GM12801 (cell line): ENCODE results near the gene TMEM132D.

Experiments used
- TF ChIP-seq, protein P1 (sequence below): IDR thresholded peaks from one replicate; pipeline ENCODE4 v1.5.1; 2011; ENCODE audit warnings: control low read depth; ENCODE audit not compliant: insufficient read length; ENCODE audit errors: extremely low read depth

Gene TMEM132D

DNA sequence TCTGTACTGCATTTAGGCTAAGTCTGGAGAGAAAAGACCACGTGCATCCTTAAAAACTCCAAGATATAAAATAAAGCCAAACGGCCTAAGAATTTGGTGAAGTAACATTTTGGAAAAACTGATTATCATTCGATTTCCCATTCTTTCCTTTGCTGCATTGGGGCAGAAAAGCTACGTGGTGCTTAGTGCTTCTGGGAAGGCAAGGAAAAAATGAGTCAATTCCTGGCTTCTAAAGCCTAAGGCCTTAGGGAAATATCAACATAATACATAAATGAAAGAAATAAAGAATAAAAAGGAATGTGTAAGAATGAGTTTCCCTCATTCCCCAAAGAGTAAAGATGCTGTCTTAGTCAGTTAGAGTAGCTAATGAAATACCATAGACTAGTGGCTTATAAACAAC is 530.1 kb downstream of the TMEM132D start:
- TF ChIP-seq, protein P1, sequence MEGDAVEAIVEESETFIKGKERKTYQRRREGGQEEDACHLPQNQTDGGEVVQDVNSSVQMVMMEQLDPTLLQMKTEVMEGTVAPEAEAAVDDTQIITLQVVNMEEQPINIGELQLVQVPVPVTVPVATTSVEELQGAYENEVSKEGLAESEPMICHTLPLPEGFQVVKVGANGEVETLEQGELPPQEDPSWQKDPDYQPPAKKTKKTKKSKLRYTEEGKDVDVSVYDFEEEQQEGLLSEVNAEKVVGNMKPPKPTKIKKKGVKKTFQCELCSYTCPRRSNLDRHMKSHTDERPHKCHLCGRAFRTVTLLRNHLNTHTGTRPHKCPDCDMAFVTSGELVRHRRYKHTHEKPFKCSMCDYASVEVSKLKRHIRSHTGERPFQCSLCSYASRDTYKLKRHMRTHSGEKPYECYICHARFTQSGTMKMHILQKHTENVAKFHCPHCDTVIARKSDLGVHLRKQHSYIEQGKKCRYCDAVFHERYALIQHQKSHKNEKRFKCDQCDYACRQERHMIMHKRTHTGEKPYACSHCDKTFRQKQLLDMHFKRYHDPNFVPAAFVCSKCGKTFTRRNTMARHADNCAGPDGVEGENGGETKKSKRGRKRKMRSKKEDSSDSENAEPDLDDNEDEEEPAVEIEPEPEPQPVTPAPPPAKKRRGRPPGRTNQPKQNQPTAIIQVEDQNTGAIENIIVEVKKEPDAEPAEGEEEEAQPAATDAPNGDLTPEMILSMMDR: no peak

DNA sequence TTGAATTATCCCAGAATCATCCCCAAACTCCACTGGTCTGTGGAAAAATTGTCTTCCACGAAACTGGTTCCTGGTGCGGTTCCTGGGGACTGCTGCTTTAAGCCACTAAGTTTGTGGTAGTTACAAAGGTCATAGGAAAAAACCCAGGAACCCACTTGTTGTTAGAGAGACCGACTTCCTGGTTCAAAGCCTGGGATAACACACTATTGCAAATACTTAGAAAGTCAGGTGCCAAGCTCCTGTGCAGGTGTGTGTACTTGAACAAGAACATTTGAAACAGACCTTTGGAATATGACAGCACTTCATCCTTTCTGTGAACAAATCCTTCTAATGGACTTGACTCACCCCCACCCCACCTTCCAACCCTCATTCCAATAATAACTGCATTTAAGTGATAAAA is 530.9 kb downstream of the TMEM132D start:
- TF ChIP-seq, protein P1: no peak

DNA sequence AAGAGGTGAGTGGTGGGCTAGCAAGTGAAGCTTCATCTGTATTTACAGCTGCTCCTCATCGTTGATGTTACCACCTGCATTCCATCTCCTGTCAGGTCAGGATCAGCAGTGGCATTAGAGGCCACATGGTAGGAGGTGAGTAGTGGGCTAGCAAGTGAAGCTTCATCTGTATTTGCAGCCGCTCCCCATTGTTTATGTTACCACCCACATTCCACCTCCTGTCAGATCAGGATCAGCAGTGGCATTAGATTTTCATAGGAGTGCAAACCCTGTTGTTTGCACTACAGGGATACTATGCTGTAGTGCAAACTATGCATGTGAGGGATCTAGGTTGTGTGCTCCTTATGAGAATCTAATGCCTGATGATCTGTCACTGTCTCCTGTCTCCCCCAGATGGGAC is 531.5 kb downstream of the TMEM132D start:
- TF ChIP-seq, protein P1: no peak

DNA sequence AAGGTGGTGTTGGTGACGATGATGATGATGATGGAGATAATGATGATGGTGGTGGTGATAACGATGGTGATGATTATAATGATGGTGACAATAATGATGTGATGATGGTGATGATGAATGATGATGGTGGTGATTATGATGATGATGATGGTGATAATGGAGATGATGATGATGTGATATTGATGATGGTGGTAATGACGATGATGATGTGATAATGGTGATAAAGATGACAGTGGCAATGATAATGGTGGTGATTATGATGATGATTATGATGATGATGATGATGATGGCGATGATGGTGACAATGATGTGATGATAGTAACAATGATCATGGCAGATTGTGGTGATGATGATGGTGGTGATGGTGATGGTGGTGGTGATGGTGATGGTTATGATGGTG is 532.6 kb downstream of the TMEM132D start:
- TF ChIP-seq, protein P1: no peak

DNA sequence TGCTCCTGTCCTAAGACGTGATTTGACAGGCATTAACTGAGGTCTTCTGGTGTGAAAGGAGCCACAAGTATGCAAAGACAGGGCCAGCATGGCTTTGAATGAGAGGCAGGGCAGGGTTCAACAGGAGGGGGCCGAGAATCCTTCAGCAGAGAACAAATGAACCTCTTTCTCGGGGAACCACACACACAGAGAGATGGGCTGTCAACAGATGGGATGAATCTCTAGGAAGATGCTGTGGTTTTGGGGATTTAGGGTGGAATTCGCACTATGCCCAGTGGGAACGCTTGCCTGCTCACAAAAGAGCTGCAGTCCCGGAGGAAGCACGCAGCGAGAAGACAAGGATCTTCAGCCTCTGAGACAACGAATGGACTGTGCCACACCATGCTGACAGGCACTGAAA is 537.2 kb downstream of the TMEM132D start:
- TF ChIP-seq, protein P1: no peak

DNA sequence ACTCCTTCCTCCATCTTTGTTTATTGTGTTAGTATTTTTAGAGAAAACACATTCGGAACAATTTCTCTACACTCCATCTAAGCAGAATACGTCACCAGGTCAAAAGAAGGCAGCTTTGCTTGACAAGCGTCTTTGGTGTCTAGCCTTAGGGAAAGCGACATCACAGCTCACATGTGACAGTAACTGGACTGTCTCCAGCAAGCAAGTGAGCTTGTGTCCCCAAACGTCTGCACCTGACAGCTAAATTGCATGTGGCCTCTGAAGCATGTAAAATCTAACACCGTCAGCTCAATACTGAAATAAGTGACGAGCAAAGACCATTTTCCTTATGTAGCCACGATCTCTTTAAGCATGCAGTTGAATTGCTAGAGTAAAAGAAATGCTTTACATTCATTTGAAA is 540.8 kb downstream of the TMEM132D start:
- TF ChIP-seq, protein P1: no peak

DNA sequence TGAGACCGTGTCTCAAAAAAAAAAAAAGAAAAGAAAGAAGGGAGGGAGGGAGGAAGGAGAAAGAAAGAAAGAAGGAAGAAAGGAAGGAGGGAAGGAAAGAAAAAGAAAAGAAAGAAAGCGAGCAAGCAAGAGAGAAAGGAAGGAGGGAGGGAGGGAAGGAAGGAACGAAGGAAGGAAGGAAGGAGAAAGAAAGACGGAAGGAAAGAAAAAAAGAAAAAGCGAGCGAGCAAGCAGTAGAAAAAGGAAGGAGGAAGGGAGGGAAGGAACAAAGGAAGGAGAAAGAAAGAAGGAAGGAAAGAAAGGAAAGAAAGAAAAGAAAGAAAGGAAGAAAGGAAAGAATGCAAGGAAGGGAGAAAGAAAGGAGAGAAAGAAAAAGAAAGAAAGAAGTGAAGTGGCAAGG is 546.6 kb downstream of the TMEM132D start:
- TF ChIP-seq, protein P1: no peak

DNA sequence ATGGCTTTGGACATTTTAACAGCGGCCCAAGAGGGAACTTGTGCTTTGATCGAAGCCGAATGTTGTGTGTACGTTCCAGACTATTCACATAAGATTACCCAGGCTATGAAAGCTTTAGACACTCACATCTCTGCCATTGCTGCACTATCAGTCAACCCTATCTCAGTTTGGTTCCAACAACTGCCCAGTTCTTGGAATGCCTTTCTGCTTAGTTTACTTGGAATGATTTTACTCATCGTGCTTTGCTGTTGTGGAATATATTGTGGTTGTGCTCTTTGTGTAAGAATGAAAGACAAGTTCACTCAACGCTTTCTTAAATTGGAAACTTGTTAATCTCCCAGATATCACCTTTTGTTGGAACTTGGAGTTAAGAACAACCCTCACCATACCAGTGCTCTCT is 552.3 kb downstream of the TMEM132D start:
- TF ChIP-seq, protein P1: no peak
